Measurements from ENCODE around the gene SPAG16.

Gene SPAG16

DNA sequence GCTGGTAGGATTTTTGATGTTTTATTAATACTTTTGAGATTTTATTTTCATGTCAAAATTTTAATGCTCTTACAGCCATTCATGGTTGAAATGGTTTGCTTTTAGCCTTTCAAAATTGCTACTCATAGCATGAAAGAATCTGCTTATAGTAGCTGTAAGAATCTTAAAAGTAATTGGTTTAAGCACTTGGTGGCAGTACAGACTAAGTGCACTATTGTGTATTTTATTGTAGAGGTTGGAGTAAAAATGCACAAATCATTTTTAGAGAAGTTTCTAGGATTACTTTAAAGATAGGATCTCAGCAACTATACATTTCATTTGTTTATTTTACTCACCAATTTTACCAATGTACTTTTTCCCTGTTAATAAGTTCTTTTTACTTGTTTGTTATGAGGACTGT, 205.8 kb downstream of the SPAG16 start:
- Mint-ChIP-seq H3K4me3 (no peak overlapping the region), H3K27me3 (ENCODE audit: low read depth) (no peaks in the 10 kb centered on the region), H3K9me3 (no peaks in the 10 kb centered on the region), H3K27ac (no peak overlapping the region), H3K4me1 (no peaks in the 10 kb centered on the region), H3K36me3 (ENCODE audit: low read depth) (no peaks in the 10 kb centered on the region)
- no peak for TF ChIP-seq CTCF (IDR thresholded peaks at IDR 0.05; ENCODE audit: unreplicated experiment in 3 of 3)

- no peak overlapping the region for H3K27ac Mint-ChIP-seq
- no peaks in the 10 kb centered on the region for H3K27me3 Mint-ChIP-seq (ENCODE audit: low read depth)
- no peaks in the 10 kb centered on the region for H3K36me3 Mint-ChIP-seq (ENCODE audit: low read depth)
- no peaks in the 10 kb centered on the region for H3K9me3 Mint-ChIP-seq
- TF ChIP-seq CTCF (IDR thresholded peaks at IDR 0.05; ENCODE audit: unreplicated experiment in 3 of 3): no peak
- no peaks in the 10 kb centered on the region for H3K4me1 Mint-ChIP-seq
- H3K4me3 Mint-ChIP-seq: no peak overlapping the region
Measured at GRCh38 chr2:213491376-213491775, 207.1 kb downstream of the SPAG16 start.

- Mint-ChIP-seq H3K4me1 (no peaks in the 10 kb centered on the region), H3K4me3 (no peak overlapping the region), H3K27ac (no peak overlapping the region), H3K9me3 (no peaks in the 10 kb centered on the region), H3K27me3 (ENCODE audit: low read depth) (no peaks in the 10 kb centered on the region), H3K36me3 (ENCODE audit: low read depth) (no peaks in the 10 kb centered on the region)
- no peak for TF ChIP-seq CTCF (IDR thresholded peaks at IDR 0.05; ENCODE audit: unreplicated experiment in 3 of 3)
Measured at GRCh38 chr2:213496226-213496625, 212.0 kb downstream of the SPAG16 start.

GRCh38 chr2:213500881-213501280, 216.6 kb downstream of the SPAG16 start:
- H3K4me3 Mint-ChIP-seq: no peak overlapping the region
- no peaks in the 10 kb centered on the region for H3K9me3 Mint-ChIP-seq
- no peaks in the 10 kb centered on the region for H3K27me3 Mint-ChIP-seq (ENCODE audit: low read depth)
- H3K27ac Mint-ChIP-seq: no peak overlapping the region
- H3K4me1 Mint-ChIP-seq: no peaks in the 10 kb centered on the region
- no peaks in the 10 kb centered on the region for H3K36me3 Mint-ChIP-seq (ENCODE audit: low read depth)
- TF ChIP-seq CTCF (IDR thresholded peaks at IDR 0.05; ENCODE audit: unreplicated experiment in 3 of 3): no peak

DNA sequence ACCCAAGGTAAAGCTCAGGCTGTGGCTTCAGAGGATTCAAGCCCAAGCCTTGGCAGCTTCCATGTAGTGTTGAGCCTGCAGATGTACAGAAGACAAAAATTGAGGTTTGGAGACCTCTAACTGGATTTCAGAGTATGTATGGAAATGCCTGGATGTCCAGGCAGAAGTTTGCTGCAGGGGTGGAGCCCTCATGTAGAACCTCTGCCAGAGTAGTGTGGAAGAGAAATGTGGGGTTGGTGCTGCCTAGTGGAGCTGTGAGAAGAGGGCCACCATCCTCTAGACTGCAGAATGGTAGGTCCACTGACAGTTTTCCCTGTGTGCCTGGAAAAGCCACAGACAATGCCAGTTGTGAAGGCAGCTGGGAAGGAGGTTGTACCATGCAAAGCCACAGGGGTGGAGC, 239.9 kb downstream of the SPAG16 start:
- Mint-ChIP-seq H3K4me3 (no peak overlapping the region), H3K4me1 (no peaks in the 10 kb centered on the region), H3K9me3 (peaks cover 30% of the 10 kb centered on the region), H3K36me3 (ENCODE audit: low read depth) (no peaks in the 10 kb centered on the region), H3K27me3 (ENCODE audit: low read depth) (no peaks in the 10 kb centered on the region), H3K27ac (no peak overlapping the region)
- TF ChIP-seq CTCF (IDR thresholded peaks at IDR 0.05; ENCODE audit: unreplicated experiment in 3 of 3): no peak

- TF ChIP-seq CTCF (IDR thresholded peaks at IDR 0.05; ENCODE audit: unreplicated experiment in 3 of 3): no peak
- Mint-ChIP-seq H3K27ac (no peak overlapping the region), H3K36me3 (ENCODE audit: low read depth) (no peaks in the 10 kb centered on the region), H3K4me3 (no peak overlapping the region), H3K9me3 (no peaks in the 10 kb centered on the region), H3K4me1 (no peaks in the 10 kb centered on the region), H3K27me3 (ENCODE audit: low read depth) (peaks cover 4% of the 10 kb centered on the region)
Measured at GRCh38 chr2:213537579-213537978, 253.3 kb downstream of the SPAG16 start.
